ENCODE measurements around the gene YKT6. TPM values are rescaled to one million over a fixed set of nuclear protein-coding genes. Genes with fewer than 3 reads are reported as not detected.

Gene YKT6
- total RNA-seq, 1 donor from 2014 or later = 82.8 TPM

GRCh38 chr7:44232396-44232795, 31.6 kb downstream of the YKT6 start:
- intact Hi-C loops (cut with micrococcal nuclease) = no loop called here

GRCh38 chr7:44232901-44233715, 32.3 kb downstream of the YKT6 start:
- intact Hi-C loops (cut with micrococcal nuclease) = no loop called here

GRCh38 chr7:44235066-44235465, 34.3 kb downstream of the YKT6 start:
- intact Hi-C loops (cut with micrococcal nuclease) = no loop called here

GRCh38 chr7:44235582-44236332, 35.0 kb downstream of the YKT6 start:
- intact Hi-C loops (cut with micrococcal nuclease) = no loop called here

GRCh38 chr7:44236333-44236728, 35.6 kb downstream of the YKT6 start:
- intact Hi-C loops (cut with micrococcal nuclease) = no loop called here

- intact Hi-C loops (cut with micrococcal nuclease) = no loop called here
Observed at GRCh38 chr7:44237696-44238095, 36.9 kb downstream of the YKT6 start.

GRCh38 chr7:44238116-44238695, 37.4 kb downstream of the YKT6 start:
- intact Hi-C loops (cut with micrococcal nuclease) = no loop called here

GRCh38 chr7:44239361-44239760, 38.6 kb downstream of the YKT6 start:
- intact Hi-C loops (cut with micrococcal nuclease) = no loop called here

GRCh38 chr7:44240376-44240775, 39.6 kb downstream of the YKT6 start:
- intact Hi-C loops (cut with micrococcal nuclease) = loop anchor here (5.0 kb wide), 2 partner anchors 67 to 222 kb away; no protein-coding TSS in a partner anchor

- intact Hi-C loops (cut with micrococcal nuclease) = loop anchor here (1.0 to 5.0 kb wide), 7 partner anchors 17 to 895 kb away; no protein-coding TSS in a partner anchor
Observed at GRCh38 chr7:44240983-44241510, 40.3 kb downstream of the YKT6 start.

GRCh38 chr7:44242091-44242490, 41.3 kb downstream of the YKT6 start:
- intact Hi-C loops (cut with micrococcal nuclease) = loop anchor here (5.0 kb wide), 2 partner anchors 65 to 220 kb away; no protein-coding TSS in a partner anchor

- intact Hi-C loops (cut with micrococcal nuclease) = loop anchor here (5.0 kb wide), 2 partner anchors 63 to 218 kb away; no protein-coding TSS in a partner anchor
Observed at GRCh38 chr7:44244282-44244681, 43.5 kb downstream of the YKT6 start.

GRCh38 chr7:44246396-44247113, 45.8 kb downstream of the YKT6 start:
- intact Hi-C loops (cut with micrococcal nuclease) = no loop called here

- intact Hi-C loops (cut with micrococcal nuclease) = no loop called here
Observed at GRCh38 chr7:44247868-44248651, 47.3 kb downstream of the YKT6 start.

- intact Hi-C loops (cut with micrococcal nuclease) = no loop called here
Observed at GRCh38 chr7:44249639-44250234, 49.0 kb downstream of the YKT6 start.

- intact Hi-C loops (cut with micrococcal nuclease) = no loop called here
Observed at GRCh38 chr7:44251269-44251668, 50.5 kb downstream of the YKT6 start.

GRCh38 chr7:44251881-44252280, 51.1 kb downstream of the YKT6 start:
- intact Hi-C loops (cut with micrococcal nuclease) = no loop called here

- intact Hi-C loops (cut with micrococcal nuclease) = loop anchor here (5.0 kb wide), 2 partner anchors 311 to 591 kb away; partner anchors contain the start of gene H2AZ2
Observed at GRCh38 chr7:44256459-44256858, 55.7 kb downstream of the YKT6 start.

GRCh38 chr7:44257213-44257612, 56.4 kb downstream of the YKT6 start:
- intact Hi-C loops (cut with micrococcal nuclease) = loop anchor here (1.0 to 5.0 kb wide), 3 partner anchors 204 to 590 kb away; partner anchors contain the start of gene H2AZ2

Measured in T-helper 1 cell treated with Interleukin-12 subunit alpha and Interleukin-12 subunit beta and Interleukin-4 antibody, amounts not matched to agents 30 ng/mL and 1 ng/mL, for 36 hours (primary cell).